Astrocyte of the spinal cord (primary cell): ENCODE measurements around the gene KCNK15.
A peak's percentile ranks its signal among the peaks of the same experiment; 100 is the strongest.

ENCODE experiments used
- DNase-seq: peaks from one replicate; pipeline ENCODE4 v3.0.0; 2011; ENCODE audit warnings: low read depth, low spot score
- H3K4me3 ChIP-seq: 2 replicates; pipeline ENCODE4 v1.5.1; 2011; ENCODE audit warnings: low read depth, mild to moderate bottlenecking, low read length, moderate library complexity
- in situ Hi-C: cut with HindIII; loops from 2 replicates; pipeline ENCODE4 v1.10.0; 2017; ENCODE audit warnings: low sequenced_read_pairs
- TF ChIP-seq, protein P1 (sequence below): IDR thresholded peaks from 2 replicates; pipeline ENCODE4 v1.5.1; 2012; ENCODE audit warnings: low read depth, mild to moderate bottlenecking, low read length, inconsistent platforms

KCNK15 gene

DNA sequence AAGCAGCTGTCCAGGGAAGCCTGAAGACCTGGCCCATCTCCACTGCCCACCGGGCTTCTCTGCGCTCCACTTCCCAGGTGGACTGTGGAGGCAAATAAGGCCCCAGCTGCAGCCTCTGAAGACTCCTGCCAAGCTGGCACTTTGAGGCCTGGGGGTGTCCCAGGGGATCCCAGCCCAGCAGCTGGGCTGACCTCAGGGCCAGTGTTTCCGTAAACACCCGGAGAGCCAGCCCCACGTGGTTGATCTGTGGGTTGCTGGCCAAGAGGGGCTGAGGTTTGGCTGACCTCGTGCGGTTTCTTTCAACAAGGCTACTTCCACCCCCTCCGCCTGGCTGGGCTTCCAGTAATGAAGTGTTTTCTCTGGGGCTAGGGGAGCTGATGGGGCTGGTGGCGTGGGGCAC, 42.9 kb upstream of the KCNK15 start:
- TF ChIP-seq, protein P1, sequence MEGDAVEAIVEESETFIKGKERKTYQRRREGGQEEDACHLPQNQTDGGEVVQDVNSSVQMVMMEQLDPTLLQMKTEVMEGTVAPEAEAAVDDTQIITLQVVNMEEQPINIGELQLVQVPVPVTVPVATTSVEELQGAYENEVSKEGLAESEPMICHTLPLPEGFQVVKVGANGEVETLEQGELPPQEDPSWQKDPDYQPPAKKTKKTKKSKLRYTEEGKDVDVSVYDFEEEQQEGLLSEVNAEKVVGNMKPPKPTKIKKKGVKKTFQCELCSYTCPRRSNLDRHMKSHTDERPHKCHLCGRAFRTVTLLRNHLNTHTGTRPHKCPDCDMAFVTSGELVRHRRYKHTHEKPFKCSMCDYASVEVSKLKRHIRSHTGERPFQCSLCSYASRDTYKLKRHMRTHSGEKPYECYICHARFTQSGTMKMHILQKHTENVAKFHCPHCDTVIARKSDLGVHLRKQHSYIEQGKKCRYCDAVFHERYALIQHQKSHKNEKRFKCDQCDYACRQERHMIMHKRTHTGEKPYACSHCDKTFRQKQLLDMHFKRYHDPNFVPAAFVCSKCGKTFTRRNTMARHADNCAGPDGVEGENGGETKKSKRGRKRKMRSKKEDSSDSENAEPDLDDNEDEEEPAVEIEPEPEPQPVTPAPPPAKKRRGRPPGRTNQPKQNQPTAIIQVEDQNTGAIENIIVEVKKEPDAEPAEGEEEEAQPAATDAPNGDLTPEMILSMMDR, result no peak
- H3K4me3 ChIP-seq, result no peak overlapping the region
- peak; percentile 95 for DNase-seq
- in situ Hi-C loops, result no loop called here

DNA sequence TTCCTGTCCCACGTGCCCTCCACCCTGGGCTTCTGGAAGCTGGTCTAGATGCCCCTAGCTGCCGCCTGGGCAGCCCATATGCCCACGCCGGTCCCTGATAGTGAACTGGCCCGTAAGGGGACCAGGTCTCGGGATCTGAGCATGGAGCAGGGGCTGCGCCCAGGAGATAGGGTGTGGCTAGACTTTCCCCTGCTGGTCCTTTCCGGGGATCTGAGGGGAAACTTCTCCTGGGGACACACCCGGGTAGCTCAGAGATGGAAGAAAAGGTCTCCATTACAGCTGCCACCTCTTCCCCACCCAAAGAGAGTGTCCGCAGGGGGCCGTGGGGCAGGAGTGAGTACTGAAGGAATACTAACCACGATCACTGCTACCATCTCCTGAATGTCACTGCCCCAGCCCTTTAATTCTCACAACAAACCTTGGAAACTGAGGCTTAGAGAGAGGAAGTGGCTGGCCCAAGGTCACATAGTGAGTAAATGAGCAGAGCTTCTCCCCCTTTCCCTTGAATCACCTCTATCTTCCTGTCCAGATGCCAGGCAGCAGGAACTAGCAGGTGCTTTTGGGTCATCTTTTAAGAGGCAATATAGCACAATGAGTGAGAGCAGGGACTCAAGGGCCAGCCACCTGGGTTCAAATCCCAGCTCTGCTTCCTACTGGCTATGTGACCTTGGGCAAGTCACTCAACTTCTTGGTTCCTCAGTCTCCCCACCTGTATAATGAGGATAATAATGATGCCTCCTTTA, 42.3 kb upstream of the KCNK15 start:
- DNase-seq, result no peak
- in situ Hi-C loops, result no loop called here
- TF ChIP-seq, protein P1, result no peak
- no peak overlapping the region for H3K4me3 ChIP-seq

DNA sequence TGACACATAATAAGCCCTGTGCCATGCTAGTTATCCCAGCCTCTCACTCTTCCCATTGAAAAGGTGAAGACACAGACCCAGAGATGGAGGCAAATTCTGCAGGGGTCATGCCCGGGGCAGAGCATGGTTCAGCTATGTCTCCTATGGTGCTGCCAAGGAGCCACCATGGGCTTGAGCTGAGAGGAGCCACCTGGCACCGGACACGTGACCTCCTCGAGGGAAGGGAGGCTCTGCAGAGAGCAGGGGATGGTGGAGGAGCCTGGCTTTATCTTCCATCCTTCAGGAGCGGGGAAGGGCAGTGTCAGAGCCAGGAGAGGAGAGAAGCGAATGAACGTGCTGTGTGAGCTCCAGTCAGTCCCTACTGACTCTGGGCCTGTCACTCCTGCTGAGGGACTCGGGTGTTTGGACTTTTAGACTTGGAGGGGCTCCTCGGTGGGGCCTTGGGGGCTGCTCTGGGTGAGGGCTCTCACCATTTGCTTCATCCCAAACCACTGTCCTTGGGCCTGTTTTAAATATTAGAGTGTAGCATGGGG, 41.6 kb upstream of the KCNK15 start:
- TF ChIP-seq, protein P1, result no peak
- DNase-seq, result no peak
- in situ Hi-C loops, result no loop called here
- no peak overlapping the region for H3K4me3 ChIP-seq

DNA sequence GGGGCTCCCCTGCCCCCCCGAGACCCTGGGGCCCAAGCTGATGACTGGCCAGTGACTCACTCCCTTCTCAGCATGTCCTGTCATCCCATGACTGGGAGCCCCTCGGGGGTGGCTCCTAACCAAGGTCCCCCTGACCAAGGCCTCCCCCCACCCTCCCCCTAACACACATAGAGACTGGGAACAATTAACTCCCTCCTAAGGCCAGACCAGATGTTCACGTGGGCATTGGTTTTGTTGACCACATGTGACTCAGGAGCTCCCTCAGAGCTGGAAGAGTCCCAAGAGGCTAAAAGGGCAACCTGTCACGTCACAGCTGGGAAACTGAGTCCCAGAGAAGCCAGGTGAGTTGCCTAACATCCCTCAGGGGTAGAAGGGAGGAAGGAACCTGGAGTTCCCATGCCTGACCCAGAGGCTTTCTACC, 41.1 kb upstream of the KCNK15 start:
- in situ Hi-C loops, result no loop called here
- peak; percentile 82 for DNase-seq
- TF ChIP-seq, protein P1, result no peak
- H3K4me3 ChIP-seq, result no peak overlapping the region

DNA sequence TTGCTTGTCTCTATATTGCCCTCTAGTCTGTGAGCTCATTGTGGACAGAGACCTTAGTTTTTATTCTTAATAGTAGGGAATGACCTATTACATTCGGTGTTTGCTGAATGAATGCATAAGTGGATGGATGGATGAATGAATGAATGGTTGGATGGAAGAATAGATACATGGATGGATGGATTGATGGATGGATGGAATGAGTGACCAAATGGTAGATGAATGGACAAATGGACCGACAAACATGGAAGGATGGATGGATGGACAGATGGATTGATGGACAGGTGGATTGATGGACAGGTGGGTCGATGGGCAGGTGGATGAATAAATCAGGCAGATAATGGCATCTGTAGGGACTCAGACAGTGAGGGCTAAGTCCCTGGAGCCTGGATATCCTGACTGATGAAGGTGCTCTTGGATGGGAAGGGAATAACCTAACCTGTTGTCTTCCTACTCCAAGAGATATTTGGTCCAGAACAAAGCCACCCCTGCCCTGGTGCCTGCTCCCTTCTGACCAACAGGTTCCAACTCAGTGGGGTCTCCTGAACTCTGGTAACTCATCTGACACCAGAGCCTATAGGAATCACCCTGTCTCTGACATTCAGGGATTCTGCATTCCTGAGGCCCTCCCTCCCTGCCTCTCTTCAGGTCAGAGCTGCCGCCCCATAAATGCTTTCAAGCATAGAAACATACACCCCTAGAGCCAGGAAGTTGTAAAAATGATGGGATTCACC, 40.1 kb upstream of the KCNK15 start:
- DNase-seq, result no peak
- TF ChIP-seq, protein P1, result no peak
- in situ Hi-C loops, result no loop called here
- H3K4me3 ChIP-seq, result no peak overlapping the region

DNA sequence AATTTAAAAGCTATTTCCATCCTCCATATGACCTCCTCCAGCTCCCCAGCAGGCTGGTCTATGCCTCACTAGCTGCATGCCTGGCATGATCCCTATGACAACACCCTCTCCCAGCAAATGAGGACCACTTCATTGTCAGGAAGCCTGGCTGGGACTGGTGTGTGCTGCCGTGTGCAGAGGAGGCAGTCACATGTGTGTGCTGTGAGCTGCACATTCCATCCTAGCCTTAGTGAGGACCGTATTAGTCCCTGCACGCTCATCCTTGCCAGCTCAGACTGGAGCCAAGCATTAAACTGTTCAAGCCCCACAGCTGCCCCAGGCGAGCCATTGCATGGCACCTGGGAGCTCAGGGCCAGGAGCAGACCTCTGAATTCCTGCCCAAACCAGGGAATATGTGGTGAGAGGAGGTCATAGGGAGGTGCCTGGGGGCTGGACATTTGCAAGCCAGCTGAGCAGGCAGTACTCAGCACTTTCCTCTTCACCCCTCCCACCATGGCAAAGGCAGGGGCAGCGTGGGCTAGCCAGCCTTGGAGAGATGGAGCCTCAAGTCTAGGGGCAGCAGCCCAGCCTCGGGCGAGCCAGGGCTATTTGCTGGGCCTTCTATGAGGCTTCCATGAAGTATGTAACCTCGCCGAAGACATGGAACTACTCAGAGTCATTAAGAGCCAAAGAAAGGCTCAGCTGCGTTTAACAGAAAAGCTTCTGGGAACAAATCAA, 39.2 kb upstream of the KCNK15 start:
- no peak overlapping the region for H3K4me3 ChIP-seq
- DNase-seq, result no peak
- TF ChIP-seq, protein P1, result no peak
- in situ Hi-C loops, result no loop called here
